Right atrium auricular region (tissue), 2 donors: ENCODE measurements around the gene KCTD17. TPM values are rescaled to one million over a fixed set of nuclear protein-coding genes. Genes with fewer than 3 reads are reported as not detected.

ENCODE experiments used
- DNase-seq: peaks from one replicate; pipeline ENCODE4 v3.0.0-alpha.2; 2019; ENCODE audit warnings: low spot score
- H3K27ac ChIP-seq, 2 donors: fragments of 200-600 bp; sonication (generic); 1 replicate in 1 of 2; 2 replicates in 1 of 2; pipeline ENCODE4 v1.5.1; 2016 to 2019
- H3K27me3 ChIP-seq, 2 donors: fragments of 200-600 bp; sonication (generic); one replicate each; pipeline versions ENCODE4 v1.5.1 to v1.6.0; 2017 to 2019
- H3K36me3 ChIP-seq: fragments of 200-600 bp; sonication (generic); one replicate; pipeline ENCODE4 v1.5.1; 2016
- H3K4me1 ChIP-seq, 2 donors: fragments of 200-600 bp; sonication (generic); one replicate each; pipeline versions ENCODE4 v1.5.1 to v1.6.0; 2017 to 2019
- H3K4me3 ChIP-seq, 2 donors: fragments of 200-600 bp; sonication (generic); 1 replicate in 1 of 2; 2 replicates in 1 of 2; pipeline ENCODE4 v1.5.1; 2017 to 2019; ENCODE audit warnings: mild to moderate bottlenecking in 1 of 2, moderate library complexity in 1 of 2
- H3K9me3 ChIP-seq, 2 donors: fragments of 200-600 bp; sonication (generic); one replicate each; pipeline ENCODE4 v1.5.1; 2019
- CTCF ChIP-seq, 2 donors: fragments of 200-600 bp; sonication (generic); IDR thresholded peaks; one replicate each; pipeline ENCODE4 v1.5.1; 2019; ENCODE audit warnings: antibody characterized with exemption in 2 of 2
- total RNA-seq, 2 donors: library from RNA; depleted of rRNA; stranded (reverse); fragments of >200 nt; gene quantifications; one replicate each; pipeline ENCODE4 v1.1.0, GENCODE V29; 2016

KCTD17 gene
- total RNA-seq, 2 donors from 2014 or later = 44.9 to 54.8 TPM

DNA sequence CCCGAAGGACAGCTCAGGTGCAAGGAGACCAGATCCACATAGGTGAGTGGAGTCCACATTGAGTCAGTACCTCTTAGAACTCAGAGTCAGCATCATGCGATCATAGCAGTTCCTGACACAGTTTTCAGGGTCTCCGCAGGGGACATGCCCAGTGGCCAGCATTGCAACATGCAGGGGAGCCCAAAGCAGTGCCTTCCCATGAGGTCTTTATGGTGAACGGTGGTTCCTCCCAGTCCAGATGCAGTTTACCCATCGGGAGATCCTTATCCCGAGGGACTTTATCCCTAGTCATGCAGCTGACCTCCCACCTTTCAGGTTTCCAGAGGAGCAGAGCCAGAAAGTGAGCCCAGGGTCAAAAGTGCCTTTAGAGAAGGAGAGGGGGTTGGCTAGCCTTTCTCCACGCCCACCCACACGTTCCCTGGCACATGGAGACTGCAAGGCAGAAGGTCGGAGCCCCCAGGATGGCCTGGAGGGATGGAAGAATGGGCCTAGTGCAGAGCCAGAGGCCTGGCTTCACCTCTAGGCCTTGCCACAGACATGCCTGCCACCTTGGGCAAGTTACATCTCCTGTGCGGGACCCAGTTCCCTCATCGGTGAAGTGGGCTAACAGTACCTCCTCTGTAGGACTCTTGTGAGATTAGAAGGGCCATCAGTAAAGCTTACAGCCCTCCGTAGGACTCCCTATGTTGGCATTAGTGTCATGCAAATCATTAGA, 6.4 kb downstream of the KCTD17 start:
- peaks cover 0 to 14% of the 10 kb centered on the region in 2 donors for H3K4me1 ChIP-seq
- H3K27ac ChIP-seq = no peak overlapping the region
- H3K4me3 ChIP-seq = no peak overlapping the region
- no peaks in the 10 kb centered on the region for H3K9me3 ChIP-seq
- no peaks in the 10 kb centered on the region for H3K27me3 ChIP-seq
- no peak for TF ChIP-seq CTCF (IDR thresholded peaks at IDR 0.05)
- DNase-seq = no peak
- H3K36me3 ChIP-seq = peaks cover 61% of the 10 kb centered on the region

GRCh38 chr22:37058917-37059701, 7.6 kb downstream of the KCTD17 start:
- H3K27ac ChIP-seq = no peak overlapping the region
- no peak for TF ChIP-seq CTCF (IDR thresholded peaks at IDR 0.05)
- H3K27me3 ChIP-seq = no peaks in the 10 kb centered on the region
- H3K36me3 ChIP-seq = peaks cover 61% of the 10 kb centered on the region
- peaks cover 0 to 3% of the 10 kb centered on the region in 2 donors for H3K4me1 ChIP-seq
- no peaks in the 10 kb centered on the region for H3K9me3 ChIP-seq
- no peak overlapping the region for H3K4me3 ChIP-seq
- DNase-seq = no peak

DNA sequence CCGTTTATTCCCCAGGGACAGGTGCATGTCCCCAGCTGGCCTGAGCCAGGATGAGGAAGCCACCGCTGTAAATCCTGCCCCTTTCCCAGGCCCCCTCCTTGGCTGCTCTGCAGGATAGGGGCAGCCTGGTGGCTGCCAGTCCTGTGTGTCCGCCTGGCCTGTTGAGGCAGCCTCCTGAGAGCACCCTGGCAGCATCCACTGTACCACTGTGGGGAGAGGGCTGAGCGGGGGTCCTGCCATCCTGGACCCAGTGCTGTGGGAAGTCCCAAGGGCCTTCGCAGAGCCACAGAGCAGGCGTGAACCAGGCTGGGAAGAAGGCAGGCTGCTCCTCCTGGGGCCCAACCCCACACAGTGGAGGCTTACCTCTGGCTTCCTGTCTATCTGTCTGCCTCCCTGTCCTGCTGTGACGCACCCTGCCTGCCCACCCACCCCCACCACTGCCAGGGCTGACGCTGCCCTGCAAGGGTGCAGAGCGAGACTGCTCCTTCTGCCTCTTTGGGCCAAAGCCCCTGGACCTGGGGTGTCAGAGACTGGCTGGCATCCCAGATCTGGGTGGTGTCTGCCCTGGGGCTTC, 8.4 kb downstream of the KCTD17 start:
- no peak overlapping the region for H3K27ac ChIP-seq
- H3K9me3 ChIP-seq = no peaks in the 10 kb centered on the region
- DNase-seq = no peak
- no peaks in the 10 kb centered on the region for H3K27me3 ChIP-seq
- peaks cover 56% of the 10 kb centered on the region for H3K36me3 ChIP-seq
- H3K4me1 ChIP-seq = no peaks in the 10 kb centered on the region
- no peak overlapping the region for H3K4me3 ChIP-seq
- no peak for TF ChIP-seq CTCF (IDR thresholded peaks at IDR 0.05)

- Histone ChIP-seq H3K36me3 (peaks cover 45% of the 10 kb centered on the region), H3K9me3 (no peaks in the 10 kb centered on the region), H3K27ac (no peak overlapping the region), H3K27me3 (no peaks in the 10 kb centered on the region), H3K4me1 (no peaks in the 10 kb centered on the region), H3K4me3 (no peak overlapping the region)
- no peak for TF ChIP-seq CTCF (IDR thresholded peaks at IDR 0.05)
- DNase-seq = no peak
These were observed 9.5 kb downstream of the KCTD17 start for GRCh38 chr22:37060801-37061610.

- no peak overlapping the region for H3K27ac ChIP-seq
- DNase-seq = no peak
- H3K9me3 ChIP-seq = no peaks in the 10 kb centered on the region
- H3K36me3 ChIP-seq = peaks cover 37% of the 10 kb centered on the region
- no peak overlapping the region for H3K4me3 ChIP-seq
- TF ChIP-seq CTCF (IDR thresholded peaks at IDR 0.05) = no peak
- no peaks in the 10 kb centered on the region for H3K27me3 ChIP-seq
- H3K4me1 ChIP-seq = no peaks in the 10 kb centered on the region
These were observed 10.3 kb downstream of the KCTD17 start for GRCh38 chr22:37061611-37062375.
